HFF-Myc (cell line): ENCODE measurements around the gene FRMD4B.

Experiments used
- DNase-seq: peaks from one replicate; pipeline ENCODE4 v3.0.0-alpha.2; 2011; ENCODE audit warnings: low read depth; ENCODE audit errors: extremely low read depth
- H3K4me3 ChIP-seq: replicated peaks from 2 replicates; pipeline ENCODE4 v1.5.1; 2011; ENCODE audit warnings: low read depth, mild to moderate bottlenecking, control low read depth, low read length
- TF ChIP-seq, protein P1 (sequence below): IDR thresholded peaks from 2 replicates; pipeline ENCODE4 v1.5.1; 2012; ENCODE audit warnings: mild to moderate bottlenecking, low read depth, low read length, control low read depth; ENCODE audit errors: missing control alignments

Gene FRMD4B

DNA sequence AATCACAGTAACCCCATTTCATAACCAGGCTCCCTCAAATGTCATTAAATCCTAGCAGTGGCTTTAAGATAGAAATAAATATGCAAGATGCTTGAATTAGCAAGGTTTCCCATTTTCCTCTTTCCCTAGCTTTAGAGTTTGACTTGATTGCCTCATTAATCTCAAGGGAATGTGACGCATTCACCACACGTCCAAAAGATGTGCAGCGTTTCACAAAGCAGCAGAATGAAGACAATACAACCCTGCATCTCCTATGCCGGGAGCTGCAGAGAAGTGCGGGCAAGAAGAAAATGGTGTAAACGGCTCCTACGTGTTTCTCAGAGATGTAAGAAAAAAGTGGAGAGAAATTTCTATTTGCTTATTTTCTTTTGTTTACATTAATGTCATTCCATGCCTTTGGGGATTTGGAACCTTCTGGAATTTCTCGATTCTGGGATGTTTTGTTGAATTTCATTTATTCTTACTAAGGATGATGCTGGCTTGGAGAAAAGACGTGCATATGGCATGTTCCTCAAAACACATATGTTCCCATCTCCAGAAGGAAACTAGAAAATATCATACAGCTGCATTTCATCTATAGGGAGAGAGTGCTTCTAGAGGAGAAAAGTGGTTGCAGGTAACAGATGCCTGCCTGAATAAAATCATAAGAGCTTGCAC lies 27.8 kb upstream of the FRMD4B start:
- TF ChIP-seq, protein P1, sequence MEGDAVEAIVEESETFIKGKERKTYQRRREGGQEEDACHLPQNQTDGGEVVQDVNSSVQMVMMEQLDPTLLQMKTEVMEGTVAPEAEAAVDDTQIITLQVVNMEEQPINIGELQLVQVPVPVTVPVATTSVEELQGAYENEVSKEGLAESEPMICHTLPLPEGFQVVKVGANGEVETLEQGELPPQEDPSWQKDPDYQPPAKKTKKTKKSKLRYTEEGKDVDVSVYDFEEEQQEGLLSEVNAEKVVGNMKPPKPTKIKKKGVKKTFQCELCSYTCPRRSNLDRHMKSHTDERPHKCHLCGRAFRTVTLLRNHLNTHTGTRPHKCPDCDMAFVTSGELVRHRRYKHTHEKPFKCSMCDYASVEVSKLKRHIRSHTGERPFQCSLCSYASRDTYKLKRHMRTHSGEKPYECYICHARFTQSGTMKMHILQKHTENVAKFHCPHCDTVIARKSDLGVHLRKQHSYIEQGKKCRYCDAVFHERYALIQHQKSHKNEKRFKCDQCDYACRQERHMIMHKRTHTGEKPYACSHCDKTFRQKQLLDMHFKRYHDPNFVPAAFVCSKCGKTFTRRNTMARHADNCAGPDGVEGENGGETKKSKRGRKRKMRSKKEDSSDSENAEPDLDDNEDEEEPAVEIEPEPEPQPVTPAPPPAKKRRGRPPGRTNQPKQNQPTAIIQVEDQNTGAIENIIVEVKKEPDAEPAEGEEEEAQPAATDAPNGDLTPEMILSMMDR: no peak
- no peak for DNase-seq

GRCh38 chr3:69411346-69411745 lies 25.5 kb upstream of the FRMD4B start:
- DNase-seq: no peak
- no peak overlapping the region for H3K4me3 ChIP-seq

More for the DNA sequence above, 27.8 kb upstream of the FRMD4B start:
- no peak overlapping the region for H3K4me3 ChIP-seq

GRCh38 chr3:69410301-69410700 lies 24.4 kb upstream of the FRMD4B start:
- peak; percentile 47 for DNase-seq
- TF ChIP-seq, protein P1: peak; percentile 90

More at GRCh38 chr3:69411346-69411745, 25.5 kb upstream of the FRMD4B start:
- TF ChIP-seq, protein P1: no peak

GRCh38 chr3:69409831-69410230 lies 23.9 kb upstream of the FRMD4B start:
- H3K4me3 ChIP-seq: no peak overlapping the region
- no peak for DNase-seq
- TF ChIP-seq, protein P1: no peak

More at GRCh38 chr3:69410301-69410700, 24.4 kb upstream of the FRMD4B start:
- no peak overlapping the region for H3K4me3 ChIP-seq

DNA sequence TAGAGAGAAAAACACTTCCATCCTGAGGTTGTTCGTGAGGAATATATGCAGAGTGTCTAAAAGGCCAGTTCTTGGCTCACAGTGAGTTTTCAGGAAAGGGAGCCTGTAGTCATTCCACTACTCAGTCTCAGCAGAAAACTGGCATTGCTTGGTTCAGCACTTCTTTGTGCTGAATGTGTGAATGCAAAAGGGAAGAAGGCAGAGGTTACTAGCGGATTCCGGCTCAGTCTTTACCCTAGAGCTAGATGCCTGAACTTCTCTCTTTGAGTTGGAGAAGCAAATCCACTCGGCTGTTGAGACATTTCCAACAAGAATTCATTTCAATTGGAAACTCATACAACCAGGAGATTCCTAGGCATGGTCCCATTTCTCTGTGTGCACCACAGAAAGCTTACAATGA lies 23.1 kb upstream of the FRMD4B start:
- no peak overlapping the region for H3K4me3 ChIP-seq
- no peak for DNase-seq
- TF ChIP-seq, protein P1: no peak

DNA sequence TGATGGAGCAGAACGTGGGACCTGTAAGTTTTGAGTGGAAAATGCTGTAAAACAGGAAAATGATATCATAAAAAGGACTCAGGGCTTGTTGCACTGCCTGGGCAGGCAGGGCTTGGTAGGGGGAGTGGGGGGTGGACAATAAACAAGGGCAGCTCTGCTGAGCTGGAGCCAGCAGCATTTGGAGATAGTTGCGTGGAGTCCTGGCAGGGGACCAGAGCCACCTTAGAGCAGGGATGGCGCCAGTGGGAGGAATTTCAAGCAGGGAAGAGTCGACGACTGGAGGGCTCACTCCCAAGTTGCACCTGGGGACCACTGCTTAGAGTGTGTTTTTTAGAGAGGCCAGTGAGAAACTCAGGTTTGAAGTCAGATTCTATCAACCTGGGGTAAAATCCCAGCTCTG lies 22.7 kb upstream of the FRMD4B start:
- TF ChIP-seq, protein P1: no peak
- no peak overlapping the region for H3K4me3 ChIP-seq
- no peak for DNase-seq

DNA sequence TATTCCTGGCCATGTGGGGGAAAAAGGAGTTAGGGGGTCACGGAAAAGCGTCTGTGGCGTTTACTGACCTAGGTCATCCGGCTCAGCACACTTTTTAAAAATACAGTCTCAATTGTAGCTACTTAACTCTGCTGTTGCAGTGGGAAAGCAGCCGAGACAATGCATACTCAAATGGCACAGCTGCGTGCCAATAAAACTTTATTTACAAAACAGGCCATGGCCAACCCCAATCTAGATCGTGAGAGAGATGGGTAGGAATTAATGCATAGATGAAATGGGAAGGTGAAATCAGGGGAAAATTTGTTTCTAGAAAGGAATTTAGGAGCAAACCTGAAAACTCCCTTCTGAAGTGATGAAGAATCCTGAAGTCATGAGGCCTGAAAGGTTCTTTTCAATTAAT lies 22.0 kb upstream of the FRMD4B start:
- no peak overlapping the region for H3K4me3 ChIP-seq
- DNase-seq: no peak
- TF ChIP-seq, protein P1: no peak
